HG02571 (cell line): Measurements from ENCODE around the gene ARIH2.

Experiments used
- ATAC-seq: cut with Tn5 transposase; IDR thresholded peaks from one replicate; pipeline ENCODE4 v1.9.1; 2021; ENCODE audit warnings: mild to moderate bottlenecking, moderate library complexity; ENCODE audit not compliant: unreplicated experiment

ARIH2 gene

GRCh38 chr3:48966876-48967361 is 48.3 kb downstream of the ARIH2 start:
- ATAC-seq = no peak

- no peak for ATAC-seq
Measured at GRCh38 chr3:48970586-48970985, 51.9 kb downstream of the ARIH2 start.

- ATAC-seq = no peak
Measured at GRCh38 chr3:48974076-48974864, 55.6 kb downstream of the ARIH2 start.

GRCh38 chr3:48979451-48979850 is 60.8 kb downstream of the ARIH2 start:
- no peak for ATAC-seq

- ATAC-seq = no peak
Measured at GRCh38 chr3:48980295-48980694, 61.7 kb downstream of the ARIH2 start.

- ATAC-seq = no peak
Measured at GRCh38 chr3:48982016-48982415, 63.4 kb downstream of the ARIH2 start.

- ATAC-seq = no peak
Measured at GRCh38 chr3:48982686-48983085, 64.0 kb downstream of the ARIH2 start.

GRCh38 chr3:48983096-48983495 is 64.5 kb downstream of the ARIH2 start:
- no peak for ATAC-seq

GRCh38 chr3:48984663-48985062 is 66.0 kb downstream of the ARIH2 start:
- no peak for ATAC-seq

GRCh38 chr3:48985831-48986376 is 67.3 kb downstream of the ARIH2 start:
- ATAC-seq = no peak

GRCh38 chr3:48989126-48989795 is 70.6 kb downstream of the ARIH2 start:
- ATAC-seq = no peak

GRCh38 chr3:48989796-48990635 is 71.4 kb downstream of the ARIH2 start, which contains the start of gene P4HTM:
Gene P4HTM, plus strand, starts transcription at chr3:48990241. Its CDS starts 16 bp downstream, at chr3:48990257.
- ATAC-seq = peak; percentile 46

GRCh38 chr3:48990636-48991469 is 72.2 kb downstream of the ARIH2 start:
- ATAC-seq = peak; percentile 19

GRCh38 chr3:48991851-48992545 is 73.4 kb downstream of the ARIH2 start:
- ATAC-seq = no peak

- no peak for ATAC-seq
Measured at GRCh38 chr3:48993834-48994233, 75.2 kb downstream of the ARIH2 start.

- no peak for ATAC-seq
Measured at GRCh38 chr3:48996640-48997039, 78.0 kb downstream of the ARIH2 start.

- no peak for ATAC-seq
Measured at GRCh38 chr3:48997102-48997635, 78.5 kb downstream of the ARIH2 start.

GRCh38 chr3:48997714-48998637 is 79.3 kb downstream of the ARIH2 start:
- no peak for ATAC-seq
